Neutrophil (primary cell): ENCODE measurements around the gene SLC4A2.

ENCODE experiments used
- H3K27ac ChIP-seq: fragments of 200-600 bp; sonication (generic); 2 replicates; pipeline ENCODE4 v1.5.1; 2016; ENCODE audit warnings: mild to moderate bottlenecking, moderate library complexity
- H3K27me3 ChIP-seq: fragments of 200-600 bp; sonication (generic); 2 replicates; pipeline ENCODE4 v1.6.0; 2016; ENCODE audit warnings: mild to moderate bottlenecking
- H3K36me3 ChIP-seq: fragments of 200-600 bp; sonication (generic); 2 replicates; pipeline ENCODE4 v1.5.1; 2017
- H3K4me1 ChIP-seq, 2 experiments: fragments of 200-600 bp in 1 of 2; sonication (generic) in 1 of 2; 1 replicate in 1 of 2; 2 replicates in 1 of 2; pipeline versions ENCODE4 v1.5.1 to v1.6.1; 2013 to 2016; ENCODE audit warnings: low read depth in 1 of 2, low read length in 1 of 2, mild to moderate bottlenecking in 1 of 2, moderate library complexity in 1 of 2; ENCODE audit not compliant: control insufficient read depth in 1 of 2, insufficient read depth in 1 of 2
- H3K4me3 ChIP-seq, 2 experiments: fragments of 200-600 bp in 1 of 2; sonication (generic) in 1 of 2; 1 replicate in 1 of 2; 2 replicates in 1 of 2; pipeline ENCODE4 v1.5.1; 2013 to 2016; ENCODE audit warnings: low read depth in 1 of 2, low read length in 1 of 2, mild to moderate bottlenecking in 1 of 2, moderate library complexity in 1 of 2
- H3K9me3 ChIP-seq: fragments of 200-600 bp; sonication (generic); 2 replicates; pipeline ENCODE4 v1.5.1; 2016
- CTCF ChIP-seq: fragments of 200-600 bp; sonication (generic); IDR thresholded peaks from 2 replicates; pipeline ENCODE4 v1.5.1; 2016; ENCODE audit warnings: antibody characterized with exemption

SLC4A2 gene

GRCh38 chr7:151100921-151101320 is 41.5 kb downstream of the SLC4A2 start:
- no peaks in the 10 kb centered on the region for H3K4me1 ChIP-seq
- H3K27ac ChIP-seq = no peak overlapping the region

GRCh38 chr7:151101621-151102396 is 42.4 kb downstream of the SLC4A2 start:
- Histone ChIP-seq H3K27ac (no peak overlapping the region), H3K4me1 (no peaks in the 10 kb centered on the region), H3K27me3 (no peaks in the 10 kb centered on the region), H3K9me3 (no peaks in the 10 kb centered on the region), H3K4me3 (no peak overlapping the region), H3K36me3 (no peaks in the 10 kb centered on the region)
- no peak for TF ChIP-seq CTCF

More at GRCh38 chr7:151100921-151101320, 41.5 kb downstream of the SLC4A2 start:
- no peaks in the 10 kb centered on the region for H3K27me3 ChIP-seq
- TF ChIP-seq CTCF = no peak
- no peak overlapping the region for H3K4me3 ChIP-seq
- H3K9me3 ChIP-seq = no peaks in the 10 kb centered on the region
- no peaks in the 10 kb centered on the region for H3K36me3 ChIP-seq

- Histone ChIP-seq H3K4me1 (no peaks in the 10 kb centered on the region), H3K4me3 (no peak overlapping the region), H3K36me3 (no peaks in the 10 kb centered on the region), H3K27me3 (no peaks in the 10 kb centered on the region), H3K9me3 (no peaks in the 10 kb centered on the region), H3K27ac (no peak overlapping the region)
- no peak for TF ChIP-seq CTCF
These were observed 43.6 kb downstream of the SLC4A2 start for GRCh38 chr7:151102991-151103390.

GRCh38 chr7:151103973-151104372 is 44.6 kb downstream of the SLC4A2 start:
- TF ChIP-seq CTCF = no peak
- Histone ChIP-seq H3K9me3 (no peaks in the 10 kb centered on the region), H3K27me3 (no peaks in the 10 kb centered on the region), H3K4me3 (no peak overlapping the region), H3K27ac (no peak overlapping the region), H3K36me3 (no peaks in the 10 kb centered on the region), H3K4me1 (no peaks in the 10 kb centered on the region)

GRCh38 chr7:151104411-151105235 is 45.2 kb downstream of the SLC4A2 start:
- no peak overlapping the region for H3K27ac ChIP-seq
- H3K4me3 ChIP-seq = no peak overlapping the region
- H3K27me3 ChIP-seq = no peaks in the 10 kb centered on the region
- no peaks in the 10 kb centered on the region for H3K9me3 ChIP-seq
- no peak for TF ChIP-seq CTCF
- no peaks in the 10 kb centered on the region for H3K36me3 ChIP-seq
- no peaks in the 10 kb centered on the region for H3K4me1 ChIP-seq
